GM10266 (cell line): Measurements from ENCODE around the gene NDUFB7.

ENCODE experiments used
- DNase-seq: peaks from one replicate; pipeline ENCODE4 v3.0.0; 2012; ENCODE audit errors: extremely low spot score
- TF ChIP-seq, protein P1 (sequence below): IDR thresholded peaks from 2 replicates; pipeline ENCODE4 v1.5.1; 2012; ENCODE audit warnings: mild to moderate bottlenecking, low read depth; ENCODE audit not compliant: control insufficient read depth, insufficient read depth; ENCODE audit errors: missing control alignments

Gene NDUFB7

DNA sequence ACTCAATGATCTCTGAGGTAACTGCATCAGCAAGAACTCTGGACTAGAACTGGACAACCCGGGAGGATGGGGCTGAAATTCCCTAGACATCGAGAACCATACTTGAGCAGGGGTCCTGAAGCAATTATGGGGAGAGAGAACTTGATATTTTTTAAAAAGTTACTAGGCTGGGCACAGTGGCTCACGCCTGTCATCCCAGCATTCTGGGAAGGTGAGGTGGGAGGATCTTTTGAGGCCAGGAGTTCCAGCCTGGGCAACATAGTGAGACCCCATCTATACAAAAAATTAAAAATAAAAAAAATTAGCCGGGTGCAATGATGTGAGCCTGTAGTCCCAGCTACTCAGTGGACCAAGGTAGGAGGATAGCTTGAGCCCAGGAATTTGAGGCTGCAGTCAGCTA lies 51.3 kb downstream of the NDUFB7 start:
- TF ChIP-seq, protein P1, sequence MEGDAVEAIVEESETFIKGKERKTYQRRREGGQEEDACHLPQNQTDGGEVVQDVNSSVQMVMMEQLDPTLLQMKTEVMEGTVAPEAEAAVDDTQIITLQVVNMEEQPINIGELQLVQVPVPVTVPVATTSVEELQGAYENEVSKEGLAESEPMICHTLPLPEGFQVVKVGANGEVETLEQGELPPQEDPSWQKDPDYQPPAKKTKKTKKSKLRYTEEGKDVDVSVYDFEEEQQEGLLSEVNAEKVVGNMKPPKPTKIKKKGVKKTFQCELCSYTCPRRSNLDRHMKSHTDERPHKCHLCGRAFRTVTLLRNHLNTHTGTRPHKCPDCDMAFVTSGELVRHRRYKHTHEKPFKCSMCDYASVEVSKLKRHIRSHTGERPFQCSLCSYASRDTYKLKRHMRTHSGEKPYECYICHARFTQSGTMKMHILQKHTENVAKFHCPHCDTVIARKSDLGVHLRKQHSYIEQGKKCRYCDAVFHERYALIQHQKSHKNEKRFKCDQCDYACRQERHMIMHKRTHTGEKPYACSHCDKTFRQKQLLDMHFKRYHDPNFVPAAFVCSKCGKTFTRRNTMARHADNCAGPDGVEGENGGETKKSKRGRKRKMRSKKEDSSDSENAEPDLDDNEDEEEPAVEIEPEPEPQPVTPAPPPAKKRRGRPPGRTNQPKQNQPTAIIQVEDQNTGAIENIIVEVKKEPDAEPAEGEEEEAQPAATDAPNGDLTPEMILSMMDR, result no peak
- no peak for DNase-seq

DNA sequence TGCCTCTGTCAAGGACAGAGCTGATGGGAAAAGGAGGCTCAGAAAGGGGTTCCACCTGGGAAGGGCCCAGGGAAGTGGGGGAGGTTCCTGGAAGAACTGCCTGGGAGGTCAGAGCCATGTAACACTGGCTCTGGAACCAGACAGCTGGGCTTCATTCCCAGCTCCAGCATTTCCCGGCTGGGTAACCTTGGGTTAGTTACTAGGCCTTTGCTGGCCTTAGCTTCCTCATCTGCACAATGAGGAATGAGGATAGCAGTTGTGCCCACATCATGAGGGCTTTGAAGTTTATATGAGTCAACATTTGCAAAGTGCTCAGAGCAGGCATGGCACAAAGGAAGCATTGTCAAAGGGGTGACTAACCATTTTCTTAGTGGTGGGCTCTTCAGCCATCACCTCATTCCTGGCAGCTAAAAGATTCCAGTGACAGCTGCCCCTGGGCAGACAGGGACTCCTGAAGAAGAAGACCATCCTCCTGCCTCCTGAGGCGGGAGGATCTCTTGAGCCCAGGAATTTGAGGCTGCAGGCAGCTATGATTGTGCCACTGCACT lies 51.9 kb downstream of the NDUFB7 start:
- TF ChIP-seq, protein P1, result no peak
- DNase-seq, result no peak

DNA sequence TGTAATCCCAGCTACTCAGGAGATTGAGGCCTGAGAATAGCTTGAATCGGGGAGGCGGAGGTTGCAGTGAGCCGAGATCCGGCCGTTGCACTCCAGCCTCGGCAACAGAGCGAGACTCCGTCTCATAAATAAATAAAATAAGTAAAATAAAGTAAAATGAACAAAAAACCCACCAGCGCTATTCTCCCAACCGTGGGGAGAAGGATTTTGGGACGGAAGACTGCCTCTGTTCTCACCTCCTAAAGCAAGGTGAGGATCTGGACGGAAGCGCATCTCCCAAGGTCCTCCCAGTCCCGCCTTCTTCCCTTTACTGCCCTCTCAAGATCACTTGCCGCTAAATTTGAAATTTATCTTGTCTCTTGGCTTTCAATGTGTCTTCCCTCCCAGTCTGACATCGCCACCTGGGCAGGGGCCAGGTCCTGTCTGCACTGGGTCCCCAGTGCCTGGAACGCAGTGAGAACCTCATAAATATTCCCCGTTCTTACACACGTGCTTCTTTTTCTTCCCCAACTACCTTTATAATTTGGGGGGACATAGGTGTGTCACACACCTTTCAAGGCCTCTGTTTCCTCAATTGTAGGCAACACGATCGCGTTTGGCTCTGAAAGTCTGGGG lies 52.5 kb downstream of the NDUFB7 start:
- TF ChIP-seq, protein P1, result no peak
- DNase-seq, result no peak

DNA sequence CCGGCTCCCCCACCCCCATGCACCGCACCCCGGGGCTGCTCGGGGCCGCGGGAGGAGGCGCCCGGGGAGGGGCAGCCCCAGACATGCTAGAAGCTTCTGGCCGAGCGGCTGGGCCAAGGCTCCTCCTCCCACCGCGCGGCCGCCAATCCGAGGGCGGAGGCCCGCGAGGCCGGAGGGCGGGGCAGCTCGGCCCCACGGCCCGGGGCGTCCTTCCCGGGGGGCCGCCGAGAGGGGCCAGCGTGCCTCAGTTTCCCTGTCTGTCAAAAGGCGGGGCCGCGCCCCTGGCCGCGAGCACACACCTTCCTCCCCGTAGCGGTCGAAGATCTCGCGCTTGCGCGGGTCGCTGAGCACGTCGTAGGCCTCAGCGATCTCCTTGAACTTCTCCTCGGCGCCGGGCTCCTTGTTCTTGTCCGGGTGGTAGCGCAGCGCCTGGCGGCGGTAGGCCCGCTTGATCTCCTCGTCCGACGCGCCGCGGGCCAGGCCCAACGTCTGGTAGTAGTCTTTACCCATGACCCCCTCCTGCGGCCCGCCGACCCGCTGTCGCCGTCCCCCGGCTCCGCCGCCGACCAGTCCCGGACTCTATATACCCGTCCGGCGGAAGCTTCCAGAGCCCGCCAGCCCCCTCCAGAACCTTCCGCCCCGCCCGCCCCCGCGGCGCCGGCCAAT lies 53.9 kb downstream of the NDUFB7 start, which contains the start of gene DNAJB1:
Gene DNAJB1, minus strand, starts transcription at position 558 of the 666 bp plus-strand sequence. Its CDS starts 48 bp downstream, at position 510.
- peak; percentile 96 for DNase-seq
- TF ChIP-seq, protein P1, result no peak

DNA sequence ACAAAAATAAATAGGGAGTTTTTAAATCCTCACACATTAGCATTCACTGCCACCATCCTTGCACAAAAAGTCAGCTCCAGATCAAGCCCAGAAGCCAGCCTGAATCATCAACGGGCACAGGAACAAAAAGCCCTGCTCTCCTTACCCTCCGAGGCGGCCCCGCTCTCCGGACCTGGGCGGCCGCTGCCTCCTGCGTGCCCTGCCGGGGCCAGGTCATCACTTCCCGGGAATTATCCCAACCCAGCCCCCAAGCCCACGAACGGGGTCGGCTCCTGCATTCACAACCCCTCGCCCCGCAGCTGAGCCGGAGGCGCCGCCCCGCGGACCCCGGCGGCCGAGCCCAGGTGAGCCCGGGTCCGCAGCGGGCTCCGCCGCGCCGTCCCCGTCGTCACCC lies 54.4 kb downstream of the NDUFB7 start:
- TF ChIP-seq, protein P1, result no peak
- DNase-seq, result no peak

DNA sequence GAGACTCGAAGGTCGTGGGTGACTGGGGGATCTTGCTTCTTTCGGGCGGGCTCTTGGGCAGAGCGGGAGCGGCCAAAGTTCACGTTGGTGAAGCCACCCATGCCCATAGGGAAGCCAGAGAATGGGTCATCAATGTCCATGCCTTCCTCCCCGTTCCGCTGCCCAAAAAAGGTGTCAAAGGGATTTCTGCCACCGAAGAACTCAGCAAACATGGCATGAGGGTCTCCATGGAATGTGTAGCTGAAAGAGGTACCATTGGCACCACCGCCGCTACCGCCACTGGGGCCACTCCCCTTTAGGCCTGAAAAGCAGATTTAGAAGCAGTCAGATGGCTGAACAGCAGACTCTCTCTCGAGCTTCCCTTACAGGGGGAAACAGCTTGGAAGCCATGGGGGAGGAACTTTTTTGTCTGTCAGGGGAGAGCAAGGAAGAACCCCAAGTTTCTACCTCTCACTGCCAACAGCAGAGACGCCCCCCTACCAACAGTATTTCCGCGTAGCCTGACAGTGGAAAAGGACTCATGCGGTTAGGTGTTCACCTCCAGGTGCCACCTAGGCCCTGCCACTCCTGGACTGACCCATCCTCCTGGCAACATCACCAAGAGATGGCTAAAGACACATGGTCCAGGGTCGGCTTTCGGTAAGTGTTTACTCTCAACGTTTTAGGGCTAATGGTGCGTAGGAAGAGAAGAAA lies 55.0 kb downstream of the NDUFB7 start:
- TF ChIP-seq, protein P1, result no peak
- DNase-seq, result no peak
